HG03103 (cell line): Measurements from ENCODE around the gene EPN2.
"Not testable (repeated sequence)": the region's sequence is repeated elsewhere in the genome, so short reads cannot be mapped to it uniquely, and the experiment has no call there.

Experiments used
- ATAC-seq: cut with Tn5 transposase; IDR thresholded peaks from one replicate; pipeline ENCODE4 v1.9.1; 2021; ENCODE audit warnings: low read depth; ENCODE audit not compliant: unreplicated experiment

Gene EPN2

GRCh38 chr17:19341641-19342610 is 104.8 kb downstream of the EPN2 start:
- ATAC-seq, result no peak

DNA sequence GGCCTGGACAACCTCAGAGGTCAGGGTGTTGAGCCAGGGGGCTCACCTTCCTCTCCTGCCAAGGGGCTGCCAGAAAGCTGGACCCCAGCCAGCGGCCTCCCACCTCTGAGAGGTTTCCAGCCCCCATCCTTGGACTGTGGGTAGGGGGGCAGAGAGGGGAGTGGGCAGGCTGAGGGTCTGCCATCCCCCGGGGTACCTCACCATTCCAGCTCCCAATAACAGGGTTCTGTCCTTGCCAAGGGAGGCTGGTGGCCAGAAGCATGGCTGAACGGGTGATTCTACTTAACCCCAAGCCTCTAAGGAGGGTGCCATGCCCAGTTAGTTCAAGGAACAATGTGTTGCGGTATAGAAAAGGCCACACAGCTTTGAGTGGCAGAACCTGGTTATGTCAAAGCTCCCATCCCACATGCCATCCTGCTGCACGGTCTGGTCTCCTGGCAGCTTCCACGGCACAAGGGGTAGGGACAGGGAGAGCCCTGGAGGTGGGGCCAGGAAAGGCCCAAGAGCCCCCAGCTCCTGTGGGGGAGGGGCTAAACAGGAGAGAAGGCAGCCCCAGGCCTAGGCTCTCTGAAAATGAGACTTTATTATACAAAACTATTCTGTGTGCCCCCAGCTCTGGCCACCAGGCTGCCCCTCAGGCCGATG is 105.6 kb downstream of the EPN2 start:
- ATAC-seq, result no peak

GRCh38 chr17:19343256-19343630 is 106.1 kb downstream of the EPN2 start:
- no peak for ATAC-seq

DNA sequence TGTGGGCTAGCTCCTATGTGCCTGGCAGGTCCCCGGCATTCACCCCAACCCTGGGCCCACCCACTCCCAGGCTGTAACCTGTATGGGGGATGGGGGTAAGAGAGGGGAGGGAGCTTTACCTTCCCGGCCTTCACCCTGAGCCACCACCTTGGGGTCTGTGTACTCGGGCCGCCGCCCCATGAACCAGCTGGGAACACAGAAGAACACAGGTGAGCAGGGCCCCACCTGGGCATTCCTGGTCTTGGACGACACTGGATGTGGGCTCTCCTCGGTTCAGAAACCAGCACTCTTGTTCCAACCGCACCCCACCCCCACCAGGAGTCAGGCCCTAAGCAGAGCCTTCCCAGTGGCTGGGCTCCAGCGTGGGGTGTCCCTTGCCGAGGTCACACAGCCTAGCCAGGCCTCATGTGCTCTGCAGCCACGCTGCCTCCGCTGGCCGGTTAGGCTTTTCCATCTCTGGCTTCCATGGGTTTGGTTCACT is 106.5 kb downstream of the EPN2 start:
- ATAC-seq, result no peak

DNA sequence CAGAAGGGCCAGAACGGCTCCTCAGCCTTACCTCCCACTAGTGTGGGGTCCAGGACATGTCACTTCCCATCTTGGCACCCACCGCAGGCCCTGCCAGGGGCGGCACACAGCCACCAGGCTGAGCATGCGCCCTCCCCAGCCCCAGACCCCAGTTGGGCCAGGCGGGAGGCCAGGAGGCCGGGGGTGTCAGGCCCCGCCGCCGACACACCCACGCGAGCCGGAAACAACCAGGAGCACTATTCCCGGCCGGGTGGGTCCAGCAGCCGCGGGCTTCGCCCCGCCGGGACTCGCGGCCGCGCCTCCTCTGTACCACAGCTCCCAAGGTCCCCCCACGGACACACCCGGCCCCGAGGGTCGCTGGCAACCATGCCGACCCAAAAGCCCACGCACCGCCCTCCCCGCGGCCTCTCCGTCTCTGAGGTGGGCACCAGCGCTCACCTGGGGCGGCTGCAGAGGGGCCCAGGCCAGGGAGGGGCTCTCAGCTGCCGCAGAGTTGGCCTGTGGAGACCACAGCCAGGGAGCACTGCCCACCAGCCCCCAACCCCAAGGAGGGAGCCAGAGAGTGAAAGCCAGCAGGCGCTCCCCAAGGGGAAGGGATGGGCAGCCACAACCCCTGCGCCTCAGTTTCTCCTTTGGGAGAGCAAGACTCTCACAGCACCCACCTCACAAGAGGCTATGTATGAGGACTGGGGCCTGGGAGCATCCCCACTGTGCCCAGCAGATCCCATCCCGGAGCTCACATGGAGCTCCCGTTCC is 107.3 kb downstream of the EPN2 start:
- ATAC-seq, result no peak

DNA sequence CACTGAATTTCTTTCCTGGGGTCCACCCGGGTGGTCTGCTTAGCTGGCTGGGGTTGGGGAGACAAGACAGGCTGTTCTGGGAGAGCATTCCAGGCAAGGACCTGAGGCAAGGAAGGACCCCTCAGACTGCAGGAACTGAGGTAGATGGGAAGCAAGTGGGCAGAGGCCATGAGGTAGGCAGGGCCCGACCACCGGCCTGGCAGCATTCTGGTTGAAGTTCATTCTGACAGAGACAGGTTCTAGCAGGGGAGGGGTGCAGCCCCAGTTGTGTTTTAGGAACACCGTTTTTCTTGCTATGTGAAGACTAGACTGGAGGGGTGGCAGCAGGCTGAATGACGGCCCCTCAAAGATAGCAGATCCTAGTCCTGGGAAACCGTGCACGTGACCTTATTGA is 107.9 kb downstream of the EPN2 start:
- no peak for ATAC-seq

DNA sequence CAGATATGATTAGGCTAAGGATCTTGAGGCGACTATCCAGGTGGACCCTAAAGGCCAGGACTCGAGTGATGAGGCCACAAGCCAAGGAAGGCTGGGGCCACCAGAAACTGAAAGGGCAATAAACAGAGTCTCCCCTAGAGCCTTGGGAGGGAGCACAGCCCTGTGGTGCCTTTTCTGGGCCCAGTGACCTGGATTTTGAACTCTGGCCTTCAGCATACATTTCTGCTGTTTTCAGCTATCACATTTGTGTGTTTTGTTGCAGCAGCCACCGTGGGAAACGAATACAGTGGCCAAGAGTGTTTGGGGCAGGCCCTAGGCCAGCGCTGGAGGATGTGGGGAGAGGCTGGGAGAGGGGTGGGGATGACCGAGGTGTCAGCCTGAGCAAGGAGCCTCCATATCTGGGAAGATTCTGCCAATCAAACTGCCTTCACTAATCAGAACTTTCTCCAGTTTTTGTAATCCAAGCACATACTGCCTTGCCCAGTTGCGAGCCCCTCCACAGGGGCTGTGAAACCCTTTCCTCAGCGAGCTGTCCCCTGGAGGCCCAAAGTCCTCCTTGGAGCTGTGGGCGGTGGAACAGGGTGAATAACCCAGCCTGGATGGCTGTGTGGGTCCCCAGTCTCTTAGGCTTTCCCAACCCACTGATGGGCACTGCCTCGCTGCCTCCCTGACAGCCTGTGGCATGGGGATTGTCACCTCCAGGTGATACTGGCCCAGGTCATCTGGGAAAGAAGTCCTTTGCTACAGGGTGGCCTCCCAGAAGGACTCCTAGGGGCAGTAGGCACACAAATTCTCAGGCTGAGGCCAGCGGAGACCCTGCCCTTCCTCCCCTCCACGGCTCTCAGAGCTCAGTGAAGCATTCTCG is 108.6 kb downstream of the EPN2 start:
- no peak for ATAC-seq

- ATAC-seq, result no peak
Measured at GRCh38 chr17:19346351-19347255, 109.4 kb downstream of the EPN2 start.

DNA sequence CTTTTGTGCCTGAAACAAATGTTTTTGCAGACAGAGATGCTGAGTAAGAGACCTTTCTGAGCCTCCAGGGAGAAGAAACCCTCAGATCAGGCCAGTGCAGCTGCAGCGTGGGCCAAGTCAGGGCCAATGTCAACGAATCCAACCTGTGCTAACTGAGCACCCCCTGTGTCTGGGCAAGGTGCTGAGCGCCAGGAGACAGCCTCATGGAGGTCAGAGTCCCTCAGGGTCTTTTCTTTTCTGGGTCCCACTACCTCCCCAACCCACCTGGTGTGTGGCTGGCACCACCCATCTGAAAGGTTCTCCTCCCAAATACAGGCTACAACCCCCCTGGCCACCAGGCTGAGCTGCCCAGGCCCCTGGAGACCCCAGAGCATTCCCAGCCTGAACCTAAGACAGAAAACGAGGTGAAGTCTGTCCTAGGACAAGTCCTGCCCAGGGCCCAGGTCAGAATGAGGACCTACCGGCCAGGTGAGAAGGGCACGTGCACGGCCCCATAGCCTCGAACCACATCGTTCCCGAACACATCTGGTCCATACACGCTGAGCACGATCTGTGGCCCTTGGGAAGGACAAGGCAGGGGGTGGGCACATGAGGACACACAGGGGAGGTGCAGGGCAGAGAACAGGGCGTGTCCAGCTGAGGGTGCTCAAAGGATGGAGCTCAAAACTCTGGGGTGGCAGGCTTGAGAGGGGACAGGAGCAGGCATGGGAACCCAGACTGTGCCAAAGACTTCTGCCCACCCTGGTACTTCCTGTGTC is 110.3 kb downstream of the EPN2 start:
- no peak for ATAC-seq

GRCh38 chr17:19348081-19348650 is 111.0 kb downstream of the EPN2 start:
- ATAC-seq, result no peak

DNA sequence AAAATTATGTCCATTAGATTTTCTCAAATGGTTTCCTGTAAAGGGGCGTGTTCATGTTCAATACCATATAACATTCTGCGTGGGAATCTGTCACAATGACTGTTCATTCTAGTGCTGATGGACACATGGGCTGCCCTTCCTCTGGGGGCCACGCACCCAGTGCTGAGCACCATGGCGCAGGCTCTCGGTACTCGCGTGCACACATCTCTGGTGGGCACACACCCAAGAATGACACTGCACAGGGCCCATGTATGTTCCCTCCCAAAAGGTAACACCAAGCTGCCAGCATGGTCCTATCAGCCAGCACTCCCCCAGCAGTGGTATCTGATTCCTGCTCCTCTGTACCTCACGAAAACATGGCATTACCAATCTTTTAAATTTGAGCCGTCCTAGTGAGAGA is 111.6 kb downstream of the EPN2 start:
- ATAC-seq, result no peak

DNA sequence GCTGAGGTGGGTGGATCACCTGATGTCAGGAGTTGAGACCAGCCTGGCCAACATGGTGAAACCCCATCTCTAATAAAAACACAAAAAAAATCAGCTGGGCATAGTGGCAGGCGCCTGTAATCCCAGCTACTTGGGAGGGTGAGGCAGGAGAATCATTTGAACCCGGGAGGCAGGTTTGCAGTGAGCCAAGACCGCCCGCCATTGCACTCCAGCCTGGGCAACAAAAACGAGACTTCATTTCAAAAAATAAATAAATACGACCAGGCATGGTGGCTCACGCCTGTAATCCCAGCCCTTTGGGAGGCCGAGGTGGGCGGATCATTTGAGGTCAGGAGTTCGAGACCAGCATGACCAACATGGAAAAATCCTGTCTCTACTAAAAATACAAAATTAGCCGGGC is 116.2 kb downstream of the EPN2 start:
- not testable (repeated sequence) for ATAC-seq

DNA sequence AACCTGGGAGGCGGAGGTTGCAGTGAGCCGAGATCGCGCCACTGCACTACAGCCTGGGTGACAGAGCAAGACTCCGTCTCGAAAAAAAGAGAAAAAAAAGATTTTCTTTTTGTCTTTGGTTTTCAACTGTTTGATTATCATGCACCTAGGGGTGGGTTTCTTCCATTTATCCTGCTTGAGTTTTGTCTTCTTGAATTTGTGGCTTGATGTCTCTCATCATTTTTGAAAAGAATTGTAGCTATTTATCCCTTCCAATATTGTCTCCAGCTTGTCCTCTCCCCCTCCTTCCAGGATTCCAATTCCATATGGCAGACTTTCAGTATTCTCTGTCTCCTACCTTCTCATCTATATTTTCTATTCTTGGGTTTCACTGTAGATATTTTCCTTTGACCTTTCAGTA is 117.6 kb downstream of the EPN2 start:
- ATAC-seq, result no peak

GRCh38 chr17:19357351-19357750 is 120.2 kb downstream of the EPN2 start:
- no peak for ATAC-seq

- ATAC-seq, result no peak
Measured at GRCh38 chr17:19357761-19358160, 120.6 kb downstream of the EPN2 start.

DNA sequence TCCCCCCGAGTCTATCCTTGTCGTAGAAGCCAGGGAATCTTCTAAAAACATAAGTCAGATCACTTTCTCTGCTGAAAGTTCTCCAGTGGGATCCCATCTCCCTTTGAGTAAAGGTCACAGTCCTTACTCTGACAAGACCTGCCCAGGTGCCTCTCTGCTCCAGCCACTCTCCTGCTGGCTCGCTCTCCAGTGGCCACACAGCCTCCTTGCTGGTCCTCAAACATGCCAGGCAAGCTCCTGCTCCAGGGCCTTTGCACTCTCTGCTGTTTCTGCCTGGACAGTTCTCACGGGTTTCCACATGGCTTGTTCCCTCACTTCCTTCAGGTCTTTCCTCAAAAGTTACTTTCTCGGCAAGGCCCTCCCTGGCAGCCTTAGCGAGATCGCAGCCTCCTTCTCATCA is 122.0 kb downstream of the EPN2 start:
- ATAC-seq, result no peak

GRCh38 chr17:19359856-19360255 is 122.7 kb downstream of the EPN2 start:
- no peak for ATAC-seq

GRCh38 chr17:19360772-19361171 is 123.6 kb downstream of the EPN2 start:
- no peak for ATAC-seq
